Cerebellar nuclear complex (tissue), 1 donor: Measurements from ENCODE around the gene RAB8B.

Experiments
- DNase-seq, 2 experiments: peaks; one replicate each; lab custom pipeline; 2025; lab: John Stamatoyannopoulos, UW

The RAB8B gene

DNA sequence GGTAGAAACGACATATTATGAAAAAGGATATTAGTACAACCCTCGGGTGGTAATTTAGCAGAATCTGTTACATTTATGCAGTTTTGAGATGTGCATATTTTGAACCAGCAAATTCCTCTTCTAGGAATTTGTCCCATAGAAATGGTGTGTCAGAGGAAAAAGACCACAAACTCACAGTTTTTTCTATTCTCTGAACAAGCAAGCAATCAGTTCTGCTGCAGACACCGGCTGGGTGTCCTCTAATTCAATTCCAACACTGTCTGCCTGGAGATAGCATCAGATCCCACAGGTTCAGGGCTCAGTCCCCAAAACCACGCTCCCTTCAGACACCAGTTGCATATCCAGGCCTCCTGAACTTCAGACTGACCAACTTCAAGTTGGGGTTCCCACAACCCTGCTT, 124.4 kb downstream of the RAB8B start:
- DNase-seq = no peak

- no peak for DNase-seq
These were observed 125.0 kb downstream of the RAB8B start for GRCh38 chr15:63314409-63314808.
